K562 (cell line): ENCODE data around the gene IL27RA. TPM values are rescaled to one million over a fixed set of nuclear protein-coding genes. Genes with fewer than 3 reads are reported as not detected.

ENCODE experiments used
- TBP ChIP-seq: optimal IDR thresholded peaks from 2 replicates; pipeline ENCODE3; 2011; ENCODE audit warnings: low read depth, low read length, improper control_type of control experiment
- ZNF146 ChIP-seq: IDR thresholded peaks from one replicate; pipeline ENCODE4 v1.6.1; 2018; ENCODE audit warnings: missing compliant biosample characterization; ENCODE audit not compliant: unreplicated experiment
- ZNF197 ChIP-seq: fragments of 200-800 bp; sonication (Bioruptor generic); IDR thresholded peaks from 2 replicates; pipeline ENCODE4 v1.6.1; 2016; ENCODE audit warnings: low read depth, missing genetic modification characterization, missing compliant biosample characterization
- polyA plus RNA-seq, 8 experiments: library from polyadenylated mRNA; depleted of rRNA in 4 of 8; stranded (reverse) in 5 of 8; unstranded in 3 of 8; fragments of >200 nt; fragmentation: Nextera tagmentation in 2 of 8; fragmentation: Illumina TruSeq in 1 of 8; extraction: Ambion mirVana in 2 of 8; extraction: Trizol in 1 of 8; gene quantifications; 2 replicates each; pipeline versions ENCODE4 v1.2.1 to v1.2.3, GENCODE V29; 2011 to 2014; ENCODE audit warnings: inconsistent platforms in 1 of 8, missing spikeins in 1 of 8
- total RNA-seq, 7 experiments: library from RNA; depleted of rRNA in 6 of 7; stranded (reverse); fragments of >200 nt in 6 of 7; fragmentation: Illumina TruSeq in 2 of 7; extraction: Trizol in 2 of 7; gene quantifications; 2 replicates each; pipeline versions ENCODE4 v1.2.1 to v1.2.3, GENCODE V29; 2011 to 2021; ENCODE audit warnings: low replicate concordance in 1 of 7
- TF ChIP-seq, protein P1 (sequence below): fragments of 450-650 bp; IDR thresholded peaks from 2 replicates; pipeline ENCODE4 v1.6.1; 2016; ENCODE audit warnings: mild to moderate bottlenecking, moderate library complexity
- TF ChIP-seq, protein P2 (sequence below): sonication (generic); formaldehyde crosslinking; IDR thresholded peaks from 2 replicates; pipeline ENCODE4 v1.8.0; 2022; ENCODE audit warnings: mild to moderate bottlenecking, missing genetic modification reagents

The IL27RA gene
- total and polyA plus RNA-seq, 9 of the 15 experiments (the other 6 are each of a cell fraction or from before 2014, with no cell fraction given): 1.9 to 15.9 (median 12.0) TPM

DNA sequence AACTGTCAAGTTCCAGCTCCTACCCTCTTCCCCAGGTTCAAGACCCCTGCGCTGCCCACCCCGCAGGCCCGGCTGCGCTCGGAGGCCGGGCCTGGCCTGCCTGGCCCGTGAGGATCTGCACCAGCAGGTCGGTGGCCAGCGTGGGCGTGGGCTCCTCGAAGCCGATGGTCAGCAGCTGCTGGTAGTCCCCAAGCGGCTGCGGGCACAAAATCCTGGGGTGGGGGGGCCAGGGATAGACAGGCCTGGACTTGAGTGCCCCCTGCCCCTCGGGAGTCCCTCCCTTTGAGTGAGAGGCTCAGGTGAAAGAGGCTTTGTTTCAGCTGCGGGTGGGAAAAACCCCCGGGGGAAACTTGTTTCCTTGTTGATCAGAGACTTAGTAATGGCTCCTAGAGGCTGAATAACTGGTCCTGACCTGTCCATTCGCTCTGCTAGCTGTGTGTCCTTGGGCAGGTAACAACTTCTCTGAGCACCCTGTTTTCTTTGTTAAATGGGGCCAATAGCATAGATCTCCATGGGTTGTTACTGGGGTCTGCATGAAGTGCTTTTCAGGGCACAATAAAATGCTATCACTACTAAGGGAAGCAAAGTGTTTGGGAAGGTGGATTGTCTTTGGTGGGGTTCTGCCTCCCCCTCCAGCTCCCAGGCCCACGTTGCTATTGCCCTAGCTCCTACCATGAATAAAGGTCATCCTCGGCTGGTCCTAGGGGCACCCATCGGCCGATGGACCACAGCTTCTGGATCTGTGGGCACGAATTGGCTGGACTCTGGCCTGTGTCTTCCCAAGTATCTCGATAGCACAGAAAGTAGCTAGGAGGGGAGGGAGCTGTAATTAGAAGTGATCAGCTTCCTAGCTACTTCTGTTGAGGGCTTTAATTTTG is 50.5 kb downstream of the IL27RA start (continued):
- TF ChIP-seq, protein P1, sequence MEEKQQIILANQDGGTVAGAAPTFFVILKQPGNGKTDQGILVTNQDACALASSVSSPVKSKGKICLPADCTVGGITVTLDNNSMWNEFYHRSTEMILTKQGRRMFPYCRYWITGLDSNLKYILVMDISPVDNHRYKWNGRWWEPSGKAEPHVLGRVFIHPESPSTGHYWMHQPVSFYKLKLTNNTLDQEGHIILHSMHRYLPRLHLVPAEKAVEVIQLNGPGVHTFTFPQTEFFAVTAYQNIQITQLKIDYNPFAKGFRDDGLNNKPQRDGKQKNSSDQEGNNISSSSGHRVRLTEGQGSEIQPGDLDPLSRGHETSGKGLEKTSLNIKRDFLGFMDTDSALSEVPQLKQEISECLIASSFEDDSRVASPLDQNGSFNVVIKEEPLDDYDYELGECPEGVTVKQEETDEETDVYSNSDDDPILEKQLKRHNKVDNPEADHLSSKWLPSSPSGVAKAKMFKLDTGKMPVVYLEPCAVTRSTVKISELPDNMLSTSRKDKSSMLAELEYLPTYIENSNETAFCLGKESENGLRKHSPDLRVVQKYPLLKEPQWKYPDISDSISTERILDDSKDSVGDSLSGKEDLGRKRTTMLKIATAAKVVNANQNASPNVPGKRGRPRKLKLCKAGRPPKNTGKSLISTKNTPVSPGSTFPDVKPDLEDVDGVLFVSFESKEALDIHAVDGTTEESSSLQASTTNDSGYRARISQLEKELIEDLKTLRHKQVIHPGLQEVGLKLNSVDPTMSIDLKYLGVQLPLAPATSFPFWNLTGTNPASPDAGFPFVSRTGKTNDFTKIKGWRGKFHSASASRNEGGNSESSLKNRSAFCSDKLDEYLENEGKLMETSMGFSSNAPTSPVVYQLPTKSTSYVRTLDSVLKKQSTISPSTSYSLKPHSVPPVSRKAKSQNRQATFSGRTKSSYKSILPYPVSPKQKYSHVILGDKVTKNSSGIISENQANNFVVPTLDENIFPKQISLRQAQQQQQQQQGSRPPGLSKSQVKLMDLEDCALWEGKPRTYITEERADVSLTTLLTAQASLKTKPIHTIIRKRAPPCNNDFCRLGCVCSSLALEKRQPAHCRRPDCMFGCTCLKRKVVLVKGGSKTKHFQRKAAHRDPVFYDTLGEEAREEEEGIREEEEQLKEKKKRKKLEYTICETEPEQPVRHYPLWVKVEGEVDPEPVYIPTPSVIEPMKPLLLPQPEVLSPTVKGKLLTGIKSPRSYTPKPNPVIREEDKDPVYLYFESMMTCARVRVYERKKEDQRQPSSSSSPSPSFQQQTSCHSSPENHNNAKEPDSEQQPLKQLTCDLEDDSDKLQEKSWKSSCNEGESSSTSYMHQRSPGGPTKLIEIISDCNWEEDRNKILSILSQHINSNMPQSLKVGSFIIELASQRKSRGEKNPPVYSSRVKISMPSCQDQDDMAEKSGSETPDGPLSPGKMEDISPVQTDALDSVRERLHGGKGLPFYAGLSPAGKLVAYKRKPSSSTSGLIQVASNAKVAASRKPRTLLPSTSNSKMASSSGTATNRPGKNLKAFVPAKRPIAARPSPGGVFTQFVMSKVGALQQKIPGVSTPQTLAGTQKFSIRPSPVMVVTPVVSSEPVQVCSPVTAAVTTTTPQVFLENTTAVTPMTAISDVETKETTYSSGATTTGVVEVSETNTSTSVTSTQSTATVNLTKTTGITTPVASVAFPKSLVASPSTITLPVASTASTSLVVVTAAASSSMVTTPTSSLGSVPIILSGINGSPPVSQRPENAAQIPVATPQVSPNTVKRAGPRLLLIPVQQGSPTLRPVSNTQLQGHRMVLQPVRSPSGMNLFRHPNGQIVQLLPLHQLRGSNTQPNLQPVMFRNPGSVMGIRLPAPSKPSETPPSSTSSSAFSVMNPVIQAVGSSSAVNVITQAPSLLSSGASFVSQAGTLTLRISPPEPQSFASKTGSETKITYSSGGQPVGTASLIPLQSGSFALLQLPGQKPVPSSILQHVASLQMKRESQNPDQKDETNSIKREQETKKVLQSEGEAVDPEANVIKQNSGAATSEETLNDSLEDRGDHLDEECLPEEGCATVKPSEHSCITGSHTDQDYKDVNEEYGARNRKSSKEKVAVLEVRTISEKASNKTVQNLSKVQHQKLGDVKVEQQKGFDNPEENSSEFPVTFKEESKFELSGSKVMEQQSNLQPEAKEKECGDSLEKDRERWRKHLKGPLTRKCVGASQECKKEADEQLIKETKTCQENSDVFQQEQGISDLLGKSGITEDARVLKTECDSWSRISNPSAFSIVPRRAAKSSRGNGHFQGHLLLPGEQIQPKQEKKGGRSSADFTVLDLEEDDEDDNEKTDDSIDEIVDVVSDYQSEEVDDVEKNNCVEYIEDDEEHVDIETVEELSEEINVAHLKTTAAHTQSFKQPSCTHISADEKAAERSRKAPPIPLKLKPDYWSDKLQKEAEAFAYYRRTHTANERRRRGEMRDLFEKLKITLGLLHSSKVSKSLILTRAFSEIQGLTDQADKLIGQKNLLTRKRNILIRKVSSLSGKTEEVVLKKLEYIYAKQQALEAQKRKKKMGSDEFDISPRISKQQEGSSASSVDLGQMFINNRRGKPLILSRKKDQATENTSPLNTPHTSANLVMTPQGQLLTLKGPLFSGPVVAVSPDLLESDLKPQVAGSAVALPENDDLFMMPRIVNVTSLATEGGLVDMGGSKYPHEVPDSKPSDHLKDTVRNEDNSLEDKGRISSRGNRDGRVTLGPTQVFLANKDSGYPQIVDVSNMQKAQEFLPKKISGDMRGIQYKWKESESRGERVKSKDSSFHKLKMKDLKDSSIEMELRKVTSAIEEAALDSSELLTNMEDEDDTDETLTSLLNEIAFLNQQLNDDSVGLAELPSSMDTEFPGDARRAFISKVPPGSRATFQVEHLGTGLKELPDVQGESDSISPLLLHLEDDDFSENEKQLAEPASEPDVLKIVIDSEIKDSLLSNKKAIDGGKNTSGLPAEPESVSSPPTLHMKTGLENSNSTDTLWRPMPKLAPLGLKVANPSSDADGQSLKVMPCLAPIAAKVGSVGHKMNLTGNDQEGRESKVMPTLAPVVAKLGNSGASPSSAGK: peak; percentile 24; the same call in 1 of the 2 replicates
- TF ChIP-seq TBP: no peak
- TF ChIP-seq, protein P2, sequence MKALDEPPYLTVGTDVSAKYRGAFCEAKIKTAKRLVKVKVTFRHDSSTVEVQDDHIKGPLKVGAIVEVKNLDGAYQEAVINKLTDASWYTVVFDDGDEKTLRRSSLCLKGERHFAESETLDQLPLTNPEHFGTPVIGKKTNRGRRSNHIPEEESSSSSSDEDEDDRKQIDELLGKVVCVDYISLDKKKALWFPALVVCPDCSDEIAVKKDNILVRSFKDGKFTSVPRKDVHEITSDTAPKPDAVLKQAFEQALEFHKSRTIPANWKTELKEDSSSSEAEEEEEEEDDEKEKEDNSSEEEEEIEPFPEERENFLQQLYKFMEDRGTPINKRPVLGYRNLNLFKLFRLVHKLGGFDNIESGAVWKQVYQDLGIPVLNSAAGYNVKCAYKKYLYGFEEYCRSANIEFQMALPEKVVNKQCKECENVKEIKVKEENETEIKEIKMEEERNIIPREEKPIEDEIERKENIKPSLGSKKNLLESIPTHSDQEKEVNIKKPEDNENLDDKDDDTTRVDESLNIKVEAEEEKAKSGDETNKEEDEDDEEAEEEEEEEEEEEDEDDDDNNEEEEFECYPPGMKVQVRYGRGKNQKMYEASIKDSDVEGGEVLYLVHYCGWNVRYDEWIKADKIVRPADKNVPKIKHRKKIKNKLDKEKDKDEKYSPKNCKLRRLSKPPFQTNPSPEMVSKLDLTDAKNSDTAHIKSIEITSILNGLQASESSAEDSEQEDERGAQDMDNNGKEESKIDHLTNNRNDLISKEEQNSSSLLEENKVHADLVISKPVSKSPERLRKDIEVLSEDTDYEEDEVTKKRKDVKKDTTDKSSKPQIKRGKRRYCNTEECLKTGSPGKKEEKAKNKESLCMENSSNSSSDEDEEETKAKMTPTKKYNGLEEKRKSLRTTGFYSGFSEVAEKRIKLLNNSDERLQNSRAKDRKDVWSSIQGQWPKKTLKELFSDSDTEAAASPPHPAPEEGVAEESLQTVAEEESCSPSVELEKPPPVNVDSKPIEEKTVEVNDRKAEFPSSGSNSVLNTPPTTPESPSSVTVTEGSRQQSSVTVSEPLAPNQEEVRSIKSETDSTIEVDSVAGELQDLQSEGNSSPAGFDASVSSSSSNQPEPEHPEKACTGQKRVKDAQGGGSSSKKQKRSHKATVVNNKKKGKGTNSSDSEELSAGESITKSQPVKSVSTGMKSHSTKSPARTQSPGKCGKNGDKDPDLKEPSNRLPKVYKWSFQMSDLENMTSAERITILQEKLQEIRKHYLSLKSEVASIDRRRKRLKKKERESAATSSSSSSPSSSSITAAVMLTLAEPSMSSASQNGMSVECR: peak; percentile 31; the same call in 1 of the 2 replicates
- no peak for TF ChIP-seq ZNF197 (CRISPR knock-in tag)
- TF ChIP-seq ZNF146: no peak
